HG03280 (cell line): Measurements from ENCODE around the gene ATF4.

Experiments used
- ATAC-seq: cut with Tn5 transposase; IDR thresholded peaks from one replicate; pipeline ENCODE4 v1.9.1; 2021; ENCODE audit warnings: mild to moderate bottlenecking, moderate library complexity; ENCODE audit not compliant: unreplicated experiment

ATF4 gene

DNA sequence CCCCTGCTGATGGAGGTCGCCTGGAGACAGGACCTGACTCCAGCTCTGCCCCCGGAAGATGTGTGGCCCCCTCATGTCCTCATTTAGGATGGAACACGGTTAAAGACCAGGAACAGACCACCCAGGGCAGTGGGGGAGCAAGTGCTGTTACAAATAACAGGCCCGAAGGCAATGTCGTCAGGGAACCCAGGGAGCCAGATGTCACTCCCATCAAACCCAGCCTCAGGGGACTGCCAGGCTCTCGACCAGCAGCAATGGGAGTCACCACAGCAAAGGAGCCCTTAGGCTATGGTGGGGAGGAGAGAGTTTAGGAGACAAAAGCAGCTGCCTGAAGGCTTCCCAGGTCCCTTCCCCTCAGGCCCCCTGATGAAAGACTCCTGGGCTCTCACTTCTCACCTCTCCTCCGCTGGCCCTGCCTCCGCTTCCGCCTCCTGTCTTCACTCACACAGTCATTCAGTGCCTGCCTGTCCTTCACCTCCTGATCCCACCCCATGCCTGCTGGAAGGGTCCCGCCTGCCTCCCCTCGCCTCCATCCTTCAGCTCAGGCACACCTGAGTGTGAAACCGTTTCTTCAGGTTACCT lies 7.8 kb downstream of the ATF4 start:
- ATAC-seq = no peak

DNA sequence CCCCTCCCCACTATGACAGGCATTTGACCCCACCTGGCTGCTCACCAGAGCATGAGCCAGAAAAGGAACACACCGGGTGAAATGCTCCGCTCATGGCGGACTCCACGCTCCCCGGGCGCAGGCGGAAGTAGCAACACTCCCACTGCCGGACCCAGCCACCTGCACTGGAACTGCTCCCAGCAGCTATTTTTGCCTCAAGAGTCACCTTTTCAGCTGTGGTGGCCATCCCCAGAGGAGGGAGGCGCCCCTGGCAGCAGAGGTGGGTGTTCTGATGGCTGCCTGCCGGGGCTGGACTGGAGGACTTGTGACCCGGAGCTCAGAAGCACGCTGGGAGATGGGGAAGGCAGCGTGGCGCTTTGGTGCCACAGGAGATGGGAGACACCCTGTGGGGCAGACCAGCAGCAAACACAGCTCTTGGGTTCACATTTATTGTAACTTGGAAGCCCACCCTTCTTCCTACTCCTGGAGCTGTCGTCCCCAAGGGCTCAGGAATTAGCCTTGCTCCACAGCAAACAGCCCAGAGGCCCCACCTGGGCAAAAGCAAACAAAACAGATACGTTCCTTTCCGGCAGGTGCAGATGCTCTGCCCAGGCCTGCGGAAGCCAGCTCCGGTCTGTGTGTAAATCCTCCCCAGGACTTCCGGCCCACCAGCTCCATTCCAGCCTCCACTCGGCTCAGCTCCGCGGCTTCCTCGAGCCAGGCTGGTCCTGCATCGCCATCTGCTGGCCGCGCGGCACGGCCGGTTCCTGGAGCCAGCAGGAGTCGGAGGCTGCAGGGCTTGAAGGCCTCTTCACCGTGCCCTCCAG lies 8.5 kb downstream of the ATF4 start:
- peak; percentile 33 for ATAC-seq

DNA sequence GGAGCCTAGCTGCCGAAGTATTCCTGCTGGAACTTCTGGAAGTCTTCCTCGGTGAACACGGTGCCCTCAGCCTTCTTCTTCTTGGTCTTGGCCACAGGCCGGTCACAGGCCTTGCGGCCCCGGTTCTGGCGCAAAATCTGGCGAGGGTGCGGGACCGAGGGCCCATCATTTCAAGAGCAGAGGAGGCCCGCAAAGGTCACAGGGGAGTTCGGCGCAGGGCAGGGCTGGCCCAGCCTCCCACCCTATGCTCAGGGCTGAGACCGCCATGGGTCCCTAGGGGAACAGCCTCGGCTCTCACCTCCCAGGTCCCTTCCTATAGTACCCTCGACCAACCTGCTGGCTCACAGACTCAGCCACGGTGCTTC lies 9.1 kb downstream of the ATF4 start:
- no peak for ATAC-seq

DNA sequence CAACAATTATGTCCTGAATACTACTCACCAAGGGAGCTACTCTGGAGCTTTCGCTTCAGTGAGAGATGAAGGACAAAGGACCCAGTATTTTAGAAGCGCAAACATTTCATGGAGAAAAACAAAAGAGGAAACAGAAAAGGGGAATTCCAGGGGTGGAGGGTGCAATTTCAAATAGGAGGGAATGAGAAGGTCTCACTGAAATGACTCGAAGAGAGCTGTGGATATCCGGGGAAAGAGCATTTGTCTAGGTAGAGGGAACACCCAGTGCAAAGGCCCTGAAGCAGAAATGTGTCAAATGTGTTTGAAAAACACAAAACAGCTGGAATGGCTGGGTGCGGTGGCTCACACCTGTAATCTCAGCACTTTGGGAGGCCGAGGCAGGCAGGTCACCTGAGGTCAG lies 9.8 kb downstream of the ATF4 start:
- ATAC-seq = no peak

DNA sequence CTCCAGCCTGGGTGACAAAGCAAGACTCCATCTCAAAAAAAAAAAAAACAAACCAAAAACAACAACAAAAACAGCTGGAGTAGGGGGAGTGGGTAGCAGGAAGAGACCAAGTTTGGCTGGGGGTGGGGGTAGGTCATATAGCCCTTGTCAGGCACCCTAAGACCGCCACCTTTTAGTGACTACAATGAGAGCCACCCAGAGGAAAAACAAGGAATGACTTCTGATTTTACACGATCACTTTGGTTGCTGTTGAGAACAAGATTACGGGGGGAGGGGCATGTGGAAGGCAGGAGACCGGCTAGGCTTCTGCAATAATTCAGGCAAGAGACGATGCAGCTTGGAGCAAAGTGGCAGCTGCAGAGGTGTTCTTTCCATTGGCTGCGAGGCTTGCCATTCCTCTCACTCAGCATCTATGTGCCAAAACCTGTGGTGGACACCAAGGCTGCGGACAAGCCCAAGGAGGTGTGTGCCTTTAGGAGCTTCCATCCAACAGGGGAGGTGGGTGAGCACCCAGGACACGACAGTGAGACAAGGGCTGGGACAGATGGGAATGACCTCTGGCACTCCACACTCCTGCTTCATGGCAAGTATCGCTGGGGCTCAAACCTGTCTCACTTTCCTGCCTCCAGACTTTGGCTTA lies 10.4 kb downstream of the ATF4 start:
- ATAC-seq = no peak

DNA sequence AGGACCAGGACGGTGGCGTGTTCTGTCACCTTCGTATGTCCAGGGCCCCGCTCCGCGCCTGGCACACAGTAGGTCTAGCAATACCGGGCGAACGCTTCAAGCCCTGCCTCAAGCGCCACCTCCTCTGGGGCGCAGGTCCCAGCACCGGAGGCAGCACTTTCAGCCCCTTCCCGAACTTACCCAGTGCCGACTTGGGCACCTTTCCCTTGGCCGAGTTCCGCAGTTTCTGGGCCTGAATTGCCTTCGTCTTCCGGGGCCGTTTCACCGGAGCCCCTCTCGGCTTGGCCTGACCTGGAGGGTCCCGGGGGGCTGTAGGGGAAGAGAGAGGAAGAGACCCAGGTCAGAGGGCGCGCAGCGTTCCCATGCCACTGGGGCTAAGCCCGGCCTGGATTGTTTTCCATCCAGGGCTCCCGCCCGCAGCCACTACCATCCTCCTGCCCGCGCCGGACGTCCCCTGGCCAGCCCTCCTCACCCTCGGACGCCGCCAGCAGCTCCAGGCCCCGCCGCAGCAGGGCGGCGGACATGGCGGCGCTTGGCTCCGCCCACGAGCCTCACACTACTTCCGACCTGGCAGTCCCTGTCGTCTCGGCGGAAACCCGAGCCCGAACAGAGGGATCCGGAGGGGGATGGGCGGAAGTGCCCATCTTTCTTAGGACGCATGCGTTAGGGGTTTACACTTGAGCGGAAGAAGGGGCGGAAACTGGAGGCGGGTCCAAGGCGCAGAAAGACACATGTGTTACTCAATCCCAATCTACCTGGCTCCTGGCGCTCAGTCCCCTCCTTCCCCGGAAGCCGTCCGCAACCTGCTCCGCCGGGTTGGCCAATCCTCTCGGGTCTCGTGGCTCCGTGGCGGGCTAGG lies 12.1 kb downstream of the ATF4 start, which contains the start of gene RPS19BP1:
RPS19BP1 (minus strand) TSS at position 534 of the 859 bp plus-strand sequence; CDS start at position 524, 10 bp downstream.
- ATAC-seq = peak; percentile 74

DNA sequence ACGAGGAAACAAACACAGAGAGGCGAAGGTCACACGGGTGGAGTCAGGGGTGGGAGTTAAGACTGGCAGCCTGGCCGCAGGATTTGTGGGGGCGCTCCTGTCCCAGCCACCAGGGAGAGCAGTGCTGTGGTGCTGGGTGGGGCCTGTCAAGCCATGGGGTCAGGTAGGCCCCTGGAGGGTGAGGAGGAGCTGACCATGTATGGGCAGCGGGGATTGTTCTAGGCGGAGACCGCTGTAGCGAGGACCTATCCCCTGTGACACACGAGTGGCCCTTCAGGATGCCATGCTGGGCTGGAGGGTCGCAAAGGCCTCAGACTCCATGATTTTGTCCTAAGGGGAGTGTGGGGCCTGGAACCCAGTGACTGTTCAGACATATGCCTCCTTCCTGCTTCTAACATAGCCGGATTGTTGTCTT lies 13.7 kb downstream of the ATF4 start:
- ATAC-seq = no peak

DNA sequence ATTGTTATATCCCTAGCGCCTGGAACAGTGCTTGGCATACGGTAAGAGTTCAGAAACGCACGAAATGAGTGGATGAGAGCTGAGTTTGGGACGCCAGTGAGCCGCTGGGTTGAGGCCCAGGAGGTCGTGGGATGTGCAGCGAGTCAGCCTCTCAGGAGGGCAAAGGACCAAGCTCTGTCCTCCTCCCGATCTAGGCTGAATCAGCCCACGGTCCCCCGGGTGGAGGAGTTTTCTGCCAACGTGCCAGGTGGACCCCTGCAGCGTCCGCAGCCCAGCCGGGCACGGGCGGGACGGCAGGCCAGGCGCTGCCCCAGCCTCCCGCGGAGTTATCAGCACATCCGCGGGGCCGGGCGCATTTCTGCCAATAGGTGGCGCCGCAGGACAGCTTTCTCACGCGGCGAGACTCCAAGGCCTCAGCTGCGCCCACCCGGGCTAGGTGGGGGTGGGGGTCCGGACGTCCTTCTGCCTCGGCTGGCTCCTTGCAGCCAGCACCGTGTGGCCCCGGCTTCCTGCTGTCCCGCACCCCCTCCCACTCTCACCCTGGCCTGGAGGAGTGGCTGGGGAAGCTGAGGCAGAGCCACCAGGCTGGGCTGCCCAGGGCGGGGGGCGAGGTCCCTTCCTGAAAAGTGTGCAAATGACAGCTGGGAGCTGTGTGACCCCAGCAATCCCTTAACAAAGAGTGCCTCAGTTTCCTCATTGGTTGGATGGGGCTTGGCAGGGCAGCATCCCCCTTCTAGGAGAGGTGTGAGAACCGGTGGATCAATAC lies 14.4 kb downstream of the ATF4 start:
- ATAC-seq = no peak

DNA sequence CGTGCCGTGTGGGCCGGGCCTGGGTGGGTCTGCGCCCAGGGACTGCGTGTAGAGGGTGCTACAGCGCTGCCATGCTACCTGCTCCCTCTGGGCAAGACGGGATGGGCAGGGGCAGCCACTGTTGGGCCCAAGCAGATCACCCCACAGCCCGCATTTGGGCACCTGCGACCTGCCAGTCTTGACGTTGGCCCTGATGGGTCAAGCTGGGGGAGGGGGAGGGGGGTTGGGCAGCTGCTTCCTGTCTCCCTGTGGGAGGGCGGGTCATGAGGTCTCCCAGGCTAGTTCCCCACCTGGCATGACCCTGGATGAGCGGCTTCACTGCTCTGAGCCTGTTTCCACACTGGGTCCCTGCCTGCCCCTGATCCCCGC lies 15.0 kb downstream of the ATF4 start:
- no peak for ATAC-seq

DNA sequence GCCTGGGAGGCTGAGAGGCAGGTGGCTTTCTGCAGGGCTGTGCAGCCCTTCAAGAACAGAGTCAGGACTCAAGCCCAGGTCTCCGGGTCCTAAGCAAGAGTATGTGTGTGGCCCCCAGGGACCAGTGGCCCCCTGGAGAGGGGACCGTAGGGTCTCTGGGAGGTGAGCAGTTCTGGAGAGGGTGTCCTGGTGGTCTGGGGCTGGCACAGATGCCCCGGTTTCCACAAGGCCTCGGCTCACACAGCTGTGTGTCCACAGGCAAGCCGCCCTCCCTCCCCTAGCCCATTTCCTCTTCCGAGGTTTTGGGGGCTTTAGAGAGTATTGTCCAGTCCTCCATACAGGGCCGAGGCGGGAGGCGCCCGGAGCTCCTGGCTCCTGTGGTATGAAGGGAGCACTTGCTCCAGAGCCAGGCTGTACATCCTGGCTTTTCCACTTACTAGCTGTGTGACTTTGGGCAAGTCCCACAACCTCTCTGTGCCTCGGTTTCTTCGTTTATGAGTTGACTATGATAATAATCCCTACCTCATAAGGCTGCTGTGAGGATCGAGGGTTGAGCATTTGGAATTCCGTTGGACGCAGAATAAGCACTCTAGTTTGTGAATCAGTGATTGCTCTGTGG lies 15.6 kb downstream of the ATF4 start:
- ATAC-seq = no peak

DNA sequence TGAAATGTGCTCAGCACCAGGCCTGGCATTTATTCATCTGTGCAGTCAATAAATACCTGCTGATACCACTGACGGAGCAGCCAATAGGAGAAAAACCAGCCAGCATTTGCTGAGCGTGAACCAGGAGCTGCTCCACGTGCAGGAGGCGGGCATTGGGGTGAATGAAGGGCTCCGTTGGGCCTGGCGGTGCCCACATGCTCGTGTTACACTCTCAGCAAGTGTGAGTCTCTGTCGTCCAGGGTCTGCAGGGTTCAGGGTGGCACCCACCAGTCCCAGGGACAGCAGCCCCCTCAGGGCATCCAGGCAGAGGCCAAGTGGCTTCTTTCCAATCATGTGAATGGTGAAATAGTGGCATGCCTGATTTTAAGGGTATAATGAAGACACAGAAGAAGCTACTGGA lies 16.3 kb downstream of the ATF4 start:
- ATAC-seq = no peak

DNA sequence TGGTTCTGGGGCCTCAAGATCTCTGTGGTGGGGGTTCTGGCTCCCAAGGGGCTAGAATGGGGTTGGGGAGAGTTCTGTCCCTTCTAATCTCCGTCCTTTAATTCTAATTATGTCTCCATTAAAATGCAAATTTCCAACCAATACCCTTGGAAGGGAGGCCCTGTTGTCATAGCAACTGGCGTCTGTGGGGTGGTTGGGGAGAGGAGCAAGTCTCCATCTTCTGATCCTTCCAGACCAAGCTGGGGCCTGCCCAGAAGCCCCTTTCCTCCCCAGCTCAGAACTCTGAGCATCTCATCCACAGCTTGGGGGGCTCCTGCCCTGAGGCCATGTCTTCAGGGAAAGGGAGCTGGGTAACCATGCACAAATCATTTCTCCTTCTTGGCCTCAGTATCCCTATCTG lies 17.6 kb downstream of the ATF4 start:
- ATAC-seq = no peak

DNA sequence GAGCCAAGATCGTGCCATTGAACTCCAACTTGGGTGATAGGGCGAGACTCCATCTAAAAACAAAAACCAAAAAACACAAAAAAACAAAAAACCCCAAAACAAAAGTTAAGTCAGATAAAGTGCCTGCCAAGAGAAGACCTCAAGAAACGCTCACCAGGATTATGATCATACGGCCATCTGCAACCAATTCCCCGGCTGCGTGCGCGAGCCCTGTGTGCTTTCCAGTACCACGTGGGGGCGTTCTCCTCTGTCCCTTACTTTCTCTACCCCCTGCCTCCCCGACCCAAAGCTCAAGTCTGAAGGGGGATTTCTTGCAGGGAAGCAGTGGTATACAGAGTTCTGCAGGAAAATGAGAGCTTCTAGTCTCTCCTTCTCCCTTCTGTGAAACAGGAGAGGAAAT lies 22.7 kb downstream of the ATF4 start:
- ATAC-seq = no peak

DNA sequence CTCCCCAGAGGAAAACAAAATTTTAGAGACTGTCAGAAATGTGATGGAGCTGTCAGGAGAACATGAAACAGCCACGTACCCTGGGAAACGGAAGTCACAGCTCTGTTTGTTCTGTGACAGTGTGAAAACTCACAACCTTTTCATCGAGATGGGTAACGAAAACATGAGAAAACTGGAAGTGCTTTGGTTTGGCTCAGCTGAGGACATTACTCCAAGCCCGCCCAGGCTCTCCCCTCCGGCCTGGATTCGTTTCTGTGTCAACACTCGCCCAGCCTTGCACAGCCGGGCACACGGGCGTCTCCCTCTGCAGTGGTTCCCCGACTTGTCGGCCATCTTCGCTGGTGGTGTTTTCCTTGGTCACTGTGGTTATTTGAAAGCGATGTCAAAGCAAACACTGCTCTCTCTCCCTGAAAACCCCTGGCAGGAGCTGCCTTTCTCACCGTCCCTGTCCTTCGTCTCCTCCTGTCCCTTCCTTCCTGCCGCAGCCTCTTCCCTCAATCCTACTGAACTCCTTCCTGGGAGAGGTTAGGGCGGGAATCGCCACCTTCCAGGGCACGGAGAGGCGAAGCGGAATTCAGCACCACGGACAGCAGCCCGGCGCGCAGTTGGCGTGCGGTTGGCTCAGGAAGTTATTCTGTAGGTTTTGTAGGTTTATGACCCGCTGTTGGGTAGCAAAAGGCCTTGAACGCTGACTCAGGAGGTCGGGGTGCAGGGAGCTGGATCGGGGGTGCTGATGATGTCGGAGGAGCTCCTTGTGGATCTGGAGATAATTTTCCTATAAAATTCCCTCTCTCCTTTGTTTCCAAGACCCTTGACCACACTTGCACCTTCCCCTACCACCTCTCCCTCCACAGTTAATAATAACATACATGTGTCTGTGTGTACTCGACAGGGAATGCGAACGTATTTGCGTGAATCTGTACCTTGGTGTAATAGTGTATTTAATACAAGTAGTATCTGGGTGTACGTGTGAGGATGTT lies 25.3 kb downstream of the ATF4 start:
- no peak for ATAC-seq

DNA sequence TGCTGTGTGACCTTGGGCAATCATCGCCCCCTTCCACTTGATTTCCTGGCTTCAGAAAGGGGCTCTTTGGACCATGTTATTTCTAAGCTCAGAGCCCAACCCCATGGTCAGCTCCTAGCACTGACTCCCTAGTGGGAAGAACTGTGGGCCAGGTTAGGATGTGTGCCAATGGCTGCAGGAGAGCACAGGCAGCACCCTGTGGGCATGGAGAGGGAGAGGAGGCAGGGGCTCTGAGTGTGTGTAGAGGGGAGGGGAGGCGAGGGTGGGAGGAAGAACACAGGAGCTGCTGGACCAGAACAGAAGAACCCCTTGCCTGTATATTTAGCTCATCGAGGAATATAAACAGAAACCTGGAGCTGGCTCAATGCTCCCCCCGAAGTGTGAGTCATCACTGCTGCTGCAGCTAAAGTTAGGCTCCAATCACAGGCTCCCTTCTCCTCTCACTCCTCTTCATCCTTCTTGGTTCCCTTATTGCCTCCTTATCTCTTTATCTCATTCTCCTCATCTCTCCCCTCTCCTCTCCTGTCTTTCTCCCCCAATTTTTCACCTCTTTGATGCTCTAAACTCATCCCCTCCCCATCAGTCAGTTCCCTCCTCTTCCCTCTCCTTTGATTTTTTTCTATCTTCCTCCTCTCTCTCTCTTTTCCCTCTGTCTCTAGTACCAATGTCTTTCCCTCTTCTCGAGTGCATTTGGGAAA lies 26.7 kb downstream of the ATF4 start:
- no peak for ATAC-seq

DNA sequence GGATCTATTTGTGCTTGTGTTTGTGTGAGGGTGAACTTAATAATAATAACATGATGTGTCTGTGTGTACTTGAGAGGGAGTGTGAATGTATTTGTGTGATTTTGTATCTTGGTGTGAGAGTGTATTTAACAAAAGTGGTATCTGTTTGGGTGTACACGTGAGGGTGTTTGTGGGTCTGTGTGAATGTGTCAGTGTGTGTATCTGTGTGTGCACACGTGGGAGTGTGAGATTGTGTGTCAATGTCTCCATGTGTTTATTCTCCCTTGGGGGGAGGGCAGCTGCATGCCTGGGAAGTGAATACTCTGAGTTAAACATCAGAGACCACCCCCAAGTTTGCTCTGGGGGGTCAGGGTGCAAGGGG lies 27.2 kb downstream of the ATF4 start:
- ATAC-seq = no peak

DNA sequence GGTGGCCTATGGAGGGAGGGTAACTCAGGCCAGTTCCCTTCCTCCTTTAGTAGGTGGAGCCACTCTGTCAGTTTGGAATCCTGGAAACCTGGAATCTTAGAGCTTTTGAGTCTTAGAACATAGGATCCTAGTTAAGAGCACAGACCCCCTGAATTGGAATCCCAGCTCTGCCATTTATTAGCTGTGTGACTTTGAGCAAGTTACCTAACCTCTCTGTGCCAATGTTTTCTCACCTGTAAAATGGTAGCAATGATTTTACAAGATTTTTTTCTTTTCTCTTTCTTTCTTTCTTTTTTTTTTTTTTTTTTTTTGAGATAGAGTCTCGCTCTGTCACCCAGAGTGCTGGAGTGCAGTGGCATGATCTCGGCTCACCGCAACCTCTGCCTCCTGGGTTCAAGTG lies 33.1 kb downstream of the ATF4 start:
- no peak for ATAC-seq

DNA sequence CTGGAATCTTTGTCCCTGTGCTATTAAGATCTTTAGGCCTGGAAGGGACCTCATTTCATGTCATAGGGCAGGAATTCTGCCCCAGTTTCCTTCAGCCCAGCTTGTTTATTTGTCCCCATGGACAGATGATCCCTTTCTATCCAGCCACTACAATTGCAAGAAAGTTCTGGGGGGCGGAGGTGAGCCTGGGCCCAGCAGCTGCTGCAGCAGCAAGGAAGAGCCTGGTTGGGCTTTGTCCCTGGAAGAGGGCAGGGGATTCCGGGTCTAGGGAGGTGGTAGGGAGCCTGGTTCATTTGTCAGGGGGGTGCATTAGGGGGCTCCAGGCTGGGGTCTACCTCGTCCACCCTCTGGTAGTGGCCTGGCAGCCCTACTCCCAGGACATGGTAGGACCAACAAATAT lies 33.8 kb downstream of the ATF4 start:
- no peak for ATAC-seq
